DOHH2 (cell line): Measurements from ENCODE around the gene SCAF4.

Source experiments
- H3F3A ChIP-seq: fragments of 200-600 bp; sonication (generic), shearing (Covaris generic); 2 replicates; pipeline ENCODE4 v1.6.0; 2016; ENCODE audit warnings: antibody characterized with exemption, mild to moderate bottlenecking; ENCODE audit not compliant: control insufficient read depth, insufficient read depth
- H3K27ac ChIP-seq: fragments of 200-600 bp; sonication (generic); 2 replicates; pipeline ENCODE4 v1.5.1; 2014; ENCODE audit warnings: low read depth, mild to moderate bottlenecking, low read length, moderate library complexity
- H3K27me3 ChIP-seq: fragments of 200-600 bp; sonication (generic); 2 replicates; pipeline ENCODE4 v1.6.1; 2014; ENCODE audit warnings: mild to moderate bottlenecking, low read length, mixed read lengths; ENCODE audit not compliant: control insufficient read depth
- H3K36me3 ChIP-seq: fragments of 200-600 bp; sonication (generic); 2 replicates; pipeline ENCODE4 v1.6.1; 2014; ENCODE audit warnings: mild to moderate bottlenecking, low read length, moderate library complexity, mixed read lengths; ENCODE audit not compliant: control insufficient read depth
- H3K4me1 ChIP-seq: fragments of 200-600 bp; sonication (generic); 2 replicates; pipeline ENCODE4 v1.6.1; 2014; ENCODE audit warnings: mild to moderate bottlenecking, low read length, mixed read lengths; ENCODE audit not compliant: control insufficient read depth
- H3K4me2 ChIP-seq: fragments of 200-600 bp; sonication (generic); 2 replicates; pipeline ENCODE4 v1.6.0; 2014; ENCODE audit warnings: mild to moderate bottlenecking, low read length, moderate library complexity
- H3K4me3 ChIP-seq: fragments of 200-600 bp; sonication (generic); 2 replicates; pipeline ENCODE4 v1.5.1; 2014; ENCODE audit warnings: mild to moderate bottlenecking, low read length, mixed read lengths
- H3K79me2 ChIP-seq: fragments of 200-600 bp; sonication (generic); 2 replicates; pipeline ENCODE4 v1.6.1; 2014; ENCODE audit warnings: mild to moderate bottlenecking, low read length, mixed read lengths; ENCODE audit not compliant: control insufficient read depth
- H3K9me2 ChIP-seq: fragments of 200-600 bp; sonication (generic); replicated peaks from 2 replicates; pipeline ENCODE4 v1.6.1; 2014; ENCODE audit warnings: mild to moderate bottlenecking, low read length, mixed read lengths; ENCODE audit not compliant: control insufficient read depth
- H3K9me3 ChIP-seq: fragments of 200-600 bp; sonication (generic); 2 replicates; pipeline ENCODE4 v1.6.1; 2014; ENCODE audit warnings: antibody characterized with exemption, low read length, mixed read lengths; ENCODE audit not compliant: control insufficient read depth, insufficient read depth
- H4K20me1 ChIP-seq: fragments of 200-600 bp; sonication (generic); 2 replicates; pipeline ENCODE4 v1.6.0; 2014; ENCODE audit warnings: low read depth, mild to moderate bottlenecking, antibody characterized with exemption, low read length, moderate library complexity; ENCODE audit not compliant: control insufficient read depth, insufficient read depth
- EZH2phosphoT487 ChIP-seq: fragments of 200-600 bp; sonication (generic); IDR thresholded peaks from 2 replicates; pipeline ENCODE4 v1.6.1; 2017; ENCODE audit warnings: borderline replicate concordance, mild to moderate bottlenecking, antibody characterized with exemption, low read length, moderate library complexity, mixed read lengths
- TF ChIP-seq, protein P1 (sequence below): fragments of 200-600 bp; sonication (generic); IDR thresholded peaks from one replicate; pipeline ENCODE4 v1.5.1; 2014; ENCODE audit warnings: antibody characterized with exemption, mild to moderate bottlenecking, low read depth, low read length; ENCODE audit not compliant: poor library complexity, severe bottlenecking

SCAF4 gene

DNA sequence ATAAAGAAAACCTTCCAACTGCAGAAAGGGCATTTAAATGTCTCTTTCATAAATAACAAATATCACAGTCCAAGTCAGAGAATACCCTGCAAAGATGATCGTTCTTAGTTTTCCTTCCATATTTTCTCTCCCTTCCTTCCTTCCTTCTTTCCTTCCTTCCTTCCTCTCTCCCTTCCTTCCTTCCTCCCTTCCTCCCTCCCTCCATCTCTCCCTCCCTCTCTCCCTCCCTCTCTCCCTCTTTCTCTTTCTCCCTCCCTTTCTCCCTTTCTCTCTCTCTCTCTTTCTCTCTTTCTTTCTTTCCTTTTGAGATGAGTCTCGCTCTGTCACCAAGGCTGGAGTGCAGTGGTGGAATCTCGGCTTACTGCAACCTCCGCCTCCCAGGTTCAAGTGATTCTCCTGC, 29.0 kb upstream of the SCAF4 start:
- peaks cover 1% of the 10 kb centered on the region; the same call in 1 of the 2 replicates for H3K9me3 ChIP-seq
- no peaks in the 10 kb centered on the region for H3K79me2 ChIP-seq
- no peaks in the 10 kb centered on the region for H3K9me2 ChIP-seq
- no peak overlapping the region for H3K4me3 ChIP-seq
- no peaks in the 10 kb centered on the region for H3K36me3 ChIP-seq
- H4K20me1 ChIP-seq, result no peaks in the 10 kb centered on the region
- H3K27me3 ChIP-seq, result no peaks in the 10 kb centered on the region
- H3K27ac ChIP-seq, result no peak overlapping the region
- H3K4me1 ChIP-seq, result peaks cover 13% of the 10 kb centered on the region
- H3F3A ChIP-seq, result no peaks in the 10 kb centered on the region
- no peak overlapping the region for H3K4me2 ChIP-seq
- TF ChIP-seq, protein P1, sequence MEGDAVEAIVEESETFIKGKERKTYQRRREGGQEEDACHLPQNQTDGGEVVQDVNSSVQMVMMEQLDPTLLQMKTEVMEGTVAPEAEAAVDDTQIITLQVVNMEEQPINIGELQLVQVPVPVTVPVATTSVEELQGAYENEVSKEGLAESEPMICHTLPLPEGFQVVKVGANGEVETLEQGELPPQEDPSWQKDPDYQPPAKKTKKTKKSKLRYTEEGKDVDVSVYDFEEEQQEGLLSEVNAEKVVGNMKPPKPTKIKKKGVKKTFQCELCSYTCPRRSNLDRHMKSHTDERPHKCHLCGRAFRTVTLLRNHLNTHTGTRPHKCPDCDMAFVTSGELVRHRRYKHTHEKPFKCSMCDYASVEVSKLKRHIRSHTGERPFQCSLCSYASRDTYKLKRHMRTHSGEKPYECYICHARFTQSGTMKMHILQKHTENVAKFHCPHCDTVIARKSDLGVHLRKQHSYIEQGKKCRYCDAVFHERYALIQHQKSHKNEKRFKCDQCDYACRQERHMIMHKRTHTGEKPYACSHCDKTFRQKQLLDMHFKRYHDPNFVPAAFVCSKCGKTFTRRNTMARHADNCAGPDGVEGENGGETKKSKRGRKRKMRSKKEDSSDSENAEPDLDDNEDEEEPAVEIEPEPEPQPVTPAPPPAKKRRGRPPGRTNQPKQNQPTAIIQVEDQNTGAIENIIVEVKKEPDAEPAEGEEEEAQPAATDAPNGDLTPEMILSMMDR, result no peak
- TF ChIP-seq EZH2phosphoT487, result no peak

DNA sequence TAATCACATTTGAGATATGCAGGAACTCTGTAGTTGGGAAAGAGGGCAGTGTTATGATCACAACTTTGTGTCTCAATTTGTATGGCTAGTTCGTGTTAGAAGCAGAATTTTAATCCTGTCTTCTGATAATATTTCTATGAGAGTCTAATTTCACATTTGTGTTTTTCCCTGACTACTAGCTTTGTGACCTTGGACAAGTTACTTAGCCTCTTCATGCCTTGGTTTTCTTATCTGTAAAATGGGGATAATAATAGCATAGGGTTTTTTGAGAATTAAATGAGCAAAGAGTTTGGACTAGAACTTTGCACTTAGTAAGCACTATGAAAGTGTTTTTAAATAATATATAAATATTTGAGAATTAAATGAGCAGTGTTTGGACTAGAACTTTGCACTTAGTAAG, 24.9 kb upstream of the SCAF4 start:
- Histone ChIP-seq H3K4me1 (peaks cover 3% of the 10 kb centered on the region; the same call in 1 of the 2 replicates), H3K27ac (no peak overlapping the region), H3K9me2 (no peaks in the 10 kb centered on the region), H3K27me3 (no peaks in the 10 kb centered on the region), H3K36me3 (no peaks in the 10 kb centered on the region), H3F3A (no peaks in the 10 kb centered on the region), H3K4me2 (no peak overlapping the region), H3K4me3 (no peak overlapping the region), H3K79me2 (no peaks in the 10 kb centered on the region), H4K20me1 (no peaks in the 10 kb centered on the region), H3K9me3 (no peaks in the 10 kb centered on the region)
- TF ChIP-seq, protein P1, result no peak
- no peak for TF ChIP-seq EZH2phosphoT487

DNA sequence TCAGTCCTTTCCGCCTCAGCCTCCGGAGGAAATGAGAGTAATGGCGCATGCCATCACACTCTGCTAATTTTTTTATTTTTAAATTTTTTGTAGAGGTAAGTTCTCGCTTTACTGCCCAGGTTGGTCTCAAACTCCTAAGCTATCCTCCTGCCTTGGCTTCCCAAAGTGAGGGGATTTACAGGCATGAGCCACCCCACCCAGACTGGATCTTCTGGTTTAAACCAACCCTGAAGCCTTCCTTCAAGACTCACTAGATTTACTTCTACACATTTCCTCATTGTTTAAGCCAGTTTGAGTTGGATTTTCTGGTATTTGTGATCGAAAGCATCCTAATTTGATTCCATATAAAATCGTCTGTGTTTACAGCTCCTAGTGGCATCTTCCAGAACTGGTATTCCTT, 23.1 kb upstream of the SCAF4 start:
- Histone ChIP-seq H3K9me3 (no peaks in the 10 kb centered on the region), H3K27me3 (no peaks in the 10 kb centered on the region), H3K4me2 (no peak overlapping the region), H3K4me3 (no peak overlapping the region), H3F3A (no peaks in the 10 kb centered on the region), H3K79me2 (no peaks in the 10 kb centered on the region), H4K20me1 (no peaks in the 10 kb centered on the region), H3K27ac (no peak overlapping the region), H3K36me3 (no peaks in the 10 kb centered on the region), H3K9me2 (no peaks in the 10 kb centered on the region), H3K4me1 (peaks cover 3% of the 10 kb centered on the region; the same call in 1 of the 2 replicates)
- TF ChIP-seq, protein P1, result no peak
- no peak for TF ChIP-seq EZH2phosphoT487

DNA sequence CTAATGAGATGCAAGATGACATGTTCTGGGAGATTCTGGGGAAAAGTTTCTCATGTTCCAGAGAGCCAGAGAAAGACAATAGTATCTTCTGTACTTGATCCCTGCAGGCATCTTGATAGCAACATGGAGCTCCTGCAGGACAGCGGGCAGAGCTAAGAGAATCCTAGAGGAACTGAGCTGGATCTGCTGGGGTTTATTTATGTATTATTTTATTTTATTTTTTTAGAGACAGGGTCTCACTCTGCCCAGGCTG, 22.7 kb upstream of the SCAF4 start:
- Histone ChIP-seq H3K27me3 (no peaks in the 10 kb centered on the region), H3K79me2 (no peaks in the 10 kb centered on the region), H3K36me3 (no peaks in the 10 kb centered on the region), H3K4me3 (no peak overlapping the region), H3K4me1 (peaks cover 3% of the 10 kb centered on the region; the same call in 1 of the 2 replicates), H4K20me1 (no peaks in the 10 kb centered on the region), H3K4me2 (no peak overlapping the region), H3K27ac (no peak overlapping the region), H3F3A (no peaks in the 10 kb centered on the region), H3K9me3 (no peaks in the 10 kb centered on the region), H3K9me2 (no peaks in the 10 kb centered on the region)
- TF ChIP-seq, protein P1, result no peak
- no peak for TF ChIP-seq EZH2phosphoT487
